Testis (tissue), 3 donors: Measurements from ENCODE around the gene CLPSL2. TPM values are rescaled to one million over a fixed set of nuclear protein-coding genes. Genes with fewer than 3 reads are reported as not detected.

ENCODE experiments used
- DNase-seq: peaks from one replicate; pipeline ENCODE4 v3.0.0-alpha.2; 2019
- H3K27ac ChIP-seq, 2 donors: fragments of 200-600 bp; sonication (generic); one replicate each; pipeline ENCODE4 v1.5.1; 2019
- H3K27me3 ChIP-seq: fragments of 200-600 bp; sonication (generic); one replicate; pipeline ENCODE4 v1.5.1; 2019
- H3K36me3 ChIP-seq: fragments of 200-600 bp; sonication (generic); one replicate; pipeline ENCODE4 v1.5.1; 2017; ENCODE audit warnings: low read depth; ENCODE audit errors: missing control alignments
- H3K4me1 ChIP-seq: fragments of 200-600 bp; sonication (generic); one replicate; pipeline ENCODE4 v1.5.1; 2019
- H3K4me3 ChIP-seq, 2 donors: fragments of 200-600 bp; sonication (generic); one replicate each; pipeline ENCODE4 v1.5.1; 2017 to 2019
- H3K9me3 ChIP-seq: fragments of 200-600 bp; sonication (generic); one replicate; pipeline ENCODE4 v1.5.1; 2017
- POLR2A ChIP-seq: fragments of 450-650 bp; IDR thresholded peaks from one replicate; pipeline ENCODE4 v1.6.1; 2017; ENCODE audit warnings: antibody characterized with exemption, mild to moderate bottlenecking, moderate library complexity
- WGBS, 2 donors: methylation state at CpG; one replicate each; pipeline ENCODE4 v1.1.5; 2018; 5-methylcytosine and 5-hydroxymethylcytosine counted together
- intact Hi-C: fragments of 100-400 bp; cut with DNase I; formaldehyde crosslinking; loops from one replicate; pipeline ENCODE4 v1.15.1; 2023; ENCODE audit warnings: low total_unique reads
- polyA plus RNA-seq: library from polyadenylated mRNA; stranded (reverse); fragments of 350-450 nt; fragmentation: Illumina TruSeq; extraction: RNeasy Lipid Tissue Mini Kit (QIAGEN cat#74804); gene quantifications from one replicate; pipeline ENCODE4 v1.2.3, GENCODE V29; 2014; ENCODE audit warnings: low read depth, low replicate concordance; ENCODE audit not compliant: insufficient read depth
- total RNA-seq, 2 donors: library from RNA; depleted of rRNA; stranded (reverse); fragments of >200 nt; gene quantifications; one replicate each; pipeline ENCODE4 v1.2.3, GENCODE V29; 2016
- TF ChIP-seq, protein P1 (sequence below), 3 experiments: fragments of 450-650 bp in 2 of 3; fragments of 200-600 bp in 1 of 3; sonication (generic) in 1 of 3; IDR thresholded peaks; one replicate each; pipeline ENCODE4 v1.5.1; 2016 to 2019; ENCODE audit warnings: antibody characterized with exemption in 3 of 3, mild to moderate bottlenecking in 2 of 3, moderate library complexity in 1 of 3

The CLPSL2 gene
- total and polyA plus RNA-seq, 3 donors from 2014 or later = not detected

GRCh38 chr6:35795453-35796071 lies 19.2 kb downstream of the CLPSL2 start:
- no peaks in the 10 kb centered on the region for H3K4me1 ChIP-seq
- 92 to 94% methylated on average over 11 of the region's 11 CpGs for WGBS, 2 donors
- no peaks in the 10 kb centered on the region for H3K36me3 ChIP-seq
- H3K9me3 ChIP-seq = no peaks in the 10 kb centered on the region
- H3K27ac ChIP-seq = no peak overlapping the region
- H3K4me3 ChIP-seq = no peak overlapping the region
- H3K27me3 ChIP-seq = no peaks in the 10 kb centered on the region
- intact Hi-C loops = no loop called here
- DNase-seq = no peak
- TF ChIP-seq, protein P1, sequence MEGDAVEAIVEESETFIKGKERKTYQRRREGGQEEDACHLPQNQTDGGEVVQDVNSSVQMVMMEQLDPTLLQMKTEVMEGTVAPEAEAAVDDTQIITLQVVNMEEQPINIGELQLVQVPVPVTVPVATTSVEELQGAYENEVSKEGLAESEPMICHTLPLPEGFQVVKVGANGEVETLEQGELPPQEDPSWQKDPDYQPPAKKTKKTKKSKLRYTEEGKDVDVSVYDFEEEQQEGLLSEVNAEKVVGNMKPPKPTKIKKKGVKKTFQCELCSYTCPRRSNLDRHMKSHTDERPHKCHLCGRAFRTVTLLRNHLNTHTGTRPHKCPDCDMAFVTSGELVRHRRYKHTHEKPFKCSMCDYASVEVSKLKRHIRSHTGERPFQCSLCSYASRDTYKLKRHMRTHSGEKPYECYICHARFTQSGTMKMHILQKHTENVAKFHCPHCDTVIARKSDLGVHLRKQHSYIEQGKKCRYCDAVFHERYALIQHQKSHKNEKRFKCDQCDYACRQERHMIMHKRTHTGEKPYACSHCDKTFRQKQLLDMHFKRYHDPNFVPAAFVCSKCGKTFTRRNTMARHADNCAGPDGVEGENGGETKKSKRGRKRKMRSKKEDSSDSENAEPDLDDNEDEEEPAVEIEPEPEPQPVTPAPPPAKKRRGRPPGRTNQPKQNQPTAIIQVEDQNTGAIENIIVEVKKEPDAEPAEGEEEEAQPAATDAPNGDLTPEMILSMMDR (IDR thresholded peaks at IDR 0.05) = no peak
- TF ChIP-seq POLR2A = no peak

GRCh38 chr6:35796236-35796635 lies 19.8 kb downstream of the CLPSL2 start:
- H3K9me3 ChIP-seq = no peaks in the 10 kb centered on the region
- no peak overlapping the region for H3K4me3 ChIP-seq
- no peak for TF ChIP-seq POLR2A
- TF ChIP-seq, protein P1 (IDR thresholded peaks at IDR 0.05) = no peak
- 83 to 84% methylated on average over 4 of the region's 4 CpGs for WGBS, 2 donors
- intact Hi-C loops = no loop called here
- no peaks in the 10 kb centered on the region for H3K4me1 ChIP-seq
- no peaks in the 10 kb centered on the region for H3K27me3 ChIP-seq
- no peaks in the 10 kb centered on the region for H3K36me3 ChIP-seq
- no peak overlapping the region for H3K27ac ChIP-seq
- no peak for DNase-seq

- no peaks in the 10 kb centered on the region for H3K36me3 ChIP-seq
- 83% methylated on average over 8 of the region's 8 CpGs for WGBS, 2 donors
- intact Hi-C loops = loop anchor here (1.0 kb wide), 1 partner anchor 11 kb away; no protein-coding TSS in a partner anchor
- H3K9me3 ChIP-seq = no peaks in the 10 kb centered on the region
- H3K27ac ChIP-seq = no peak overlapping the region
- no peak overlapping the region for H3K4me3 ChIP-seq
- TF ChIP-seq, protein P1 (IDR thresholded peaks at IDR 0.05) = no peak
- TF ChIP-seq POLR2A = no peak
- no peaks in the 10 kb centered on the region for H3K4me1 ChIP-seq
- no peak for DNase-seq
- no peaks in the 10 kb centered on the region for H3K27me3 ChIP-seq
Observed at GRCh38 chr6:35797837-35798526, 21.6 kb downstream of the CLPSL2 start.

- TF ChIP-seq, protein P1 (IDR thresholded peaks at IDR 0.05) = no peak
- TF ChIP-seq POLR2A = no peak
- DNase-seq = no peak
- Histone ChIP-seq H3K4me1 (no peaks in the 10 kb centered on the region), H3K27me3 (no peaks in the 10 kb centered on the region), H3K27ac (no peak overlapping the region), H3K4me3 (no peak overlapping the region), H3K9me3 (no peaks in the 10 kb centered on the region), H3K36me3 (no peaks in the 10 kb centered on the region)
- WGBS, 2 donors = 69 to 81% methylated on average over 5 of the region's 5 CpGs
- intact Hi-C loops = loop anchor here (1.0 kb wide), 1 partner anchor 11 kb away; no protein-coding TSS in a partner anchor
Observed at GRCh38 chr6:35798706-35799105, 22.3 kb downstream of the CLPSL2 start.
